Measurements from ENCODE around the gene EFCAB14. TPM values are rescaled to one million over a fixed set of nuclear protein-coding genes. Genes with fewer than 3 reads are reported as not detected.
"Not testable (repeated sequence)": the region's sequence is repeated elsewhere in the genome, so short reads cannot be mapped to it uniquely, and the experiment has no call there.

The EFCAB14 gene, protein sequence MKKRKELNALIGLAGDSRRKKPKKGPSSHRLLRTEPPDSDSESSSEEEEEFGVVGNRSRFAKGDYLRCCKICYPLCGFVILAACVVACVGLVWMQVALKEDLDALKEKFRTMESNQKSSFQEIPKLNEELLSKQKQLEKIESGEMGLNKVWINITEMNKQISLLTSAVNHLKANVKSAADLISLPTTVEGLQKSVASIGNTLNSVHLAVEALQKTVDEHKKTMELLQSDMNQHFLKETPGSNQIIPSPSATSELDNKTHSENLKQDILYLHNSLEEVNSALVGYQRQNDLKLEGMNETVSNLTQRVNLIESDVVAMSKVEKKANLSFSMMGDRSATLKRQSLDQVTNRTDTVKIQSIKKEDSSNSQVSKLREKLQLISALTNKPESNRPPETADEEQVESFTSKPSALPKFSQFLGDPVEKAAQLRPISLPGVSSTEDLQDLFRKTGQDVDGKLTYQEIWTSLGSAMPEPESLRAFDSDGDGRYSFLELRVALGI
- total RNA-seq, result 29.6 TPM

DNA sequence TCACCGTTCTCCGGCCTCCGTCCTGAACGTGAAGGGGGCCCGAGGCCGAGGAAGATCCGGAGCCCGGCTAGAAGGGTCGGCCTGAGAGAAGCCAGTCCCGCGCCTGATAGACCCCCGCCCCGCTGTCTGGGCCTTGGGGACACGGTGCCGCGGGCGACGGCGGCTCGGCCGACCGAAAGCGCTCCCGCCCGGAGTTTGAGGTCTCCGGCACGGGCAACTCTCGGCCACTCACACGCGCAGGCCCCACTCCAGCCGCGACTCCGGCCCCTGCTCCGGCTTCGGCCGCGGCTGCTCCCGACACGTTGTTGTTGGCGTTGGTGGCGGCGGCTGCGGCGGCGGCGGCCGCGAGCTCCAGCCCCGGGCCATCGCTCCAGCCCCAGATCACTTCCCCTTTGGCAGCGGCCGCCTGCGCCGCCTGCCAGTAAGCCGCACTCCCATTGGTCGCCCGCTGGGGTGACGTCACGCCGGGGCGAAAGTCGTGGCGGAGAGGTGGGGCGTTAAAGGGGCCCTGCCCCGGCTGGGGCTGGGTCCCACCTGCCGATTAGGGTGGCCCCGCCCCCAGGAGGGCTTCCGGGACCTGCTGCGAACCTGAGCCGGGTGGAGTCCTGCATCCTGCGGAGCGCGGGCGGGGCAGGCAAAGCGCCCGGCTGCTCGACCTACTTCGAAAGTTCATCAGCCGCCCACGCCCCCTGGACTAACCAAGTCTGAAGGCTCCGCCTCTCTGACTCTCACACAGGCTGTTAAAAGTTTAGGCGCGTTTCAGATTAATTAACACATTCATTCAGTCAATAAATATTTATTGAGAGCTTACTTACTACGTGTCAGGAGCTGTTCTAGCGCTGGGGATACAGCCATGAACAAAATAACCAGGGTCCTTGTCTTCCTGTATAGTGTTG, at the start of gene EFCAB14:
Gene EFCAB14 (minus strand): TSS at position 388 of the 896 bp plus-strand sequence. CDS start 1,027 bp downstream, outside the sequence.
- DNase-seq (ENCODE audit: low read depth in 2 of 3, low spot score in 2 of 3), result peak; percentile 96 to 98 (median 97)

DNA sequence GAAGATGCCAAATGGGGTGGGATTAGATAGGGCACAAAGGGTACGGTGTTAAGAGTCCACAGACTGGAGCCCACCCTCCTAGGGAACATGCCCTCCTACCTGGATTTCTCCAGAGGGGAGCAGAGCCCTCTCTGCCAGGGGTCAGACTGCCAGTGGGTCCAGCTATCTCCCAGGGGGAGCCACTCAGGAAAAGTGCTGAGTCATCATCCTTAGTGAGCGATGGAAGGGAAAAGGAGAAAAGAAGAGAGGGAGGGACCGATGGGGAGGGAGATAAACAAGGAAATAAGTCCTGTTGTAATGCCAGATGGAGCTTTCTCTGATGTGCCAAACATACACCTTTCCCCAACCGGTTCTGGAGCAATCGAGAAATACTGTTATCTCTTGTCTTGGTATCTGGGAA, 49.5 kb upstream of the EFCAB14 start:
- DNase-seq (ENCODE audit: low read depth in 2 of 3, low spot score in 2 of 3), result no peak

DNA sequence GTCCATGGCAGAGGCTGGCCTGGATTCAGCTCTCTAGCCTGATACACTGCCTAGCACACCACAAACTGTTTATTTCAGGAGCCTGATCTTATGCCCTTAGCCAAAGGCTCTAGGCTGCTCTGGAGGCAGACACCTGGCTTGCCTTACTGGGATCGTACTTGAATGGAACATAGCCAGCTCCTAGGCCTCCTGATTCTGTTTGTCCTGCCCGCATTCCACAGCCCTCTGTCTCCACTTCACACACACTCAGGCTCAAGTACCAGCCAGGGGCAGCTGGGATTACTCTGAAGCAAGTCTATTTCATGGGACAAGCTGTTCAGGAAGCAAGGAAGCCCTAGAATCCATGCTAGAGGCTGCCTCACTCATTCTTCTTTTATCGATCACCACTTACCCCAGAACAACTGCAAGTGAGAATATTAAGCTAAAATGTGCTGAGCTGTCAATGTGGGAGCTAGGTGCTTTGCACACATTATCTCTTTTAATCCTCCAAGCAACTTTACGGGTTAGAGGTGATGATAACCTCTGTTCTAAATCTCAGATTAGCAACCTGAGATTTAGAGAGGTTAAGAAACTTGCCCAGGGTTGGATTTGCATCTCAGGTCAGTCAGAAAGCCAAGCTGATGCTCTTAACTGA, 48.9 kb upstream of the EFCAB14 start:
- no peak for DNase-seq (ENCODE audit: low read depth in 2 of 3, low spot score in 2 of 3)

DNA sequence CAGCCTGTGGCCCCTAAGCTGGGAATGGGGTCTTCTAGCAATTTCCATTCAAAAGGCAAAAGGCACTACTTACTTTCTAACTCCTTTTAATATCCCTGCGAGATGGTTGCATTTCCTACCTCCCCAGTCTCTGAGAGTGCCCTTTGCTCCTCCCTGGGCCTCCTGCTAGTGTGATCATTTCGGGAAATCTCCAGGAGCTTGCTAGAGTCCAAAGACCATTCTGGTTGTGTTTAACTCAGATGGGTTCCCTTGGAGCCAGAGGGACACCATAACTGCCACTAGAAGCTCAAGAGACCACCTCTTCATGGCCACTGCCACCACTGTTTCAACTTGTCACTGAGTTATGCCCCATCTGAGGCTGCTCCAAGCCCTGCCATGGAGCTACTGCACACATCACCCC, 45.5 kb upstream of the EFCAB14 start:
- no peak for DNase-seq (ENCODE audit: low read depth in 2 of 3, low spot score in 2 of 3)

DNA sequence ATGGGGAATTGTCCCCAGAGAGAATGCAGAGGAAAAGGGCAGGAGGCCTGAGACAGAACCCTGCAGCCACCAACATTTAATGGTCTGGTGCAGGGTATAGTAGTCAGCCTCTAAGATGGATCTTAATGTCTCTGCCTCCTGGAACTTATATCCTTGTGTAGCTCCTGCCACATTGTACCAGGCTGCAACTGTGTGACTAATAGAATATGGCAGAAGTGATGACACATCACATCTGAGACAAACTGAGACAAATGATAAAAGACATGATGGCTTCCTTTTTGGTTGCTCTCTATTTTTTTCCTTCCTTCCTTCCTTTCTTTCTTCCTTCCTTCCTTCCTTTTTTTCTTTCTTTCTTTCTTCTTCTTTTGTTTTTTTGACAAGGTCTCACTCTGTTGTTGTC, 42.8 kb upstream of the EFCAB14 start:
- no peak for DNase-seq (ENCODE audit: low read depth in 2 of 3, low spot score in 2 of 3)

DNA sequence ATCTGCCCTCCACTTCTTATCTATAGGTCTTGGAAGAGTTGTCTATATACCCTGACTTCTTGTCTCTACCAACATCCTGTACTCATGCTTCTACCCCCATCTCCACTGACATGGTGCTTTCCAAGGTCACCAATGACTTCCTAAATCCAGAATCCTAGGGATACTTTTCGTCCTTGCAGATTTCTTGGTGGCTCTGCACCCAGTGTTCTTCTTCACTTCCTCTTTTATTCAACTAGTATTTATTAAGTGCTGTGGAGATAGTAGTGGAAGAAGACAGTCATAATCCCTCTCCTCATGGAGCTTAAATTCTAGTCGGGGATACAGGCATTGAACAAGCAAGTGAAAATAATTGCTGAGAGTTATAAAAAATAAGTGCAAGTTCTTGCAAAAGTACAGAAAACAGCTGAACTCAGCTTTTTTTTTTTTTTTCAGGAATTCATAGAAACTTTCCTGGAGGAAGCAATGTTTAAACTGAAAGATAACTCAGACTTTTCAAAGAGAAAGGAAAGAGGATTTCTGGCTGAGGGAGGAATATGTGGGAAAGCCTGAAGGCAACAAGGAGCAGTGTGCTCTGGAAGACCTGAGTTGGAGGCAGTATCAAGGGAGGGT, 41.7 kb upstream of the EFCAB14 start:
- DNase-seq (ENCODE audit: low read depth in 2 of 3, low spot score in 2 of 3), result no peak

DNA sequence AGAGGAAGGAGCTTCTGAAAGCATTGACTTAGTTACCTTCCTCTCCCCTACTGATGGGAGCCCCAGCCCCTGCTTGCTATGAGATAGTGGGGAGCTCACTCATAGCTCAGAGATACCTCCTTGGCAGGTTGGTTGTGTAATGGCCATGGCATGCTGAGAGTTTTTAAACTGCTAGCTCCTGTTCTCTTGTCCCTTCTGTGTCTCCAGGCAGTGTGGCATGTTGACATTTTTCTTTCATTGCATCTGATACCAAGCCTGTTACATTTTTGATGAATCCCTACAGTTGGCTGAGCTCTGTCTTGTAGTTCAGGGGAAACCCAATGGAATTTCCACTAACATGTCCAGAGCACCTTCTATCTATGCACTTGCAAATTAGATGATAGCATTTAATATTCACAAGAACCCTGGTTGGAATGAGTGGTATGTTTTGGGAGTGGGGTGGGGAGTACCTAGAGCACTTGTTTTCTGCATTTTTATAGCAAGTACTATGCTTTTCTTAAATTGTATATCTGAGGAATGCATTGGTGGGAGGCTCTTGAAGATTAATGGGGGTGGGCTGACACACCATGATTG, 39.1 kb upstream of the EFCAB14 start:
- no peak for DNase-seq (ENCODE audit: low read depth in 2 of 3, low spot score in 2 of 3)

DNA sequence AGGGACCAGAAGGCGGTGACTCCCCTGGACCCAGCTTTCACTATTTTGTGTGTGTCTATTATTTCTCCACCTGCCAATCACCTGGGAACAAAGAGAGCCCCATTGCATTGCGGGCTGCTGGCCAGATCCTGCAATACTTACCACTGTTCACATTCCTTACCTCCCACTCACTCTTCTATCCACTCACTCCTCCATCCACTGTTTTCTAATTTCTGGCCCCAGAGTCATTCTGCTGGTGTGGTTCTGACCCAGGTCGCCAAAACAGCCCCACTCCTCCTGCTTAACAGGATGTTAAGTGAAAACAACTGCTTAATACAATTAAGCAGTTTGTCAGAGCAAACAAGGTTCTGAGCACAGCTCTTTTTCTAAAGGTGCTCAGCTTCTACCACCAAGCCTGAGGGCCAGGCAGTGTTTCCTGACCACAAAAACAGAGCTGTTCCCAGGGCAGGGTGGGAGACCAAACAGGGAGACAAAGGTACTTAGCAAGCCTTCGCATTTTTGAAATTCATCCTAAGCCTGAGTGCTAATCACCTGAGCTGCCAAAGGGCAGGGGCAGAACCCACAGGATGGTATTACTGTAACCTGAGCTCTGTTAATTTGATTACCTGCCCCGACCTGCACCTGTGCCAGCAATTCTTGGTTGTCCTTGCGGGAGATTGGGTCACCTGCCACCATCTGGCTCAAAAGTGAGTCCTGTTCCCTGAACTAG, 38.5 kb upstream of the EFCAB14 start:
- DNase-seq (ENCODE audit: low read depth in 2 of 3, low spot score in 2 of 3), result no peak

DNA sequence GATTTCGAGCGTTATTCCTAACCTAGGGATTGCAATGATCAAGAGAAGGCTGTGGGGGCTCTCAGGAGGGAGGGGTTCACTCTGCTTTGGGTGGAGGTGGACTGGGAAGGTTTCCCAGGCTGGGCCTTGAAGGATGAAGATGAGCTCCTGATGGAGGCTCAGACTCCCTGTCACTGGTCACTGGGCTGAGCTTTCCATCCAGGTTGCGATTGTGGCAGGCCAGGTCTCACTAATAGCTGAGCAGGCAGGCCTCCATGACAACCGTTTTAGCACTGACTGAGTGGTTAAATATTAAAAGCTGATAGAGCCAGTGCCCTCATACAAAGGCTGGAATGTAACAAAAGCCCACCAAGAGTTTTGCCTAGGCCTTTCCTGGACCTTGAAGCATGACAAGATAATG, 36.2 kb upstream of the EFCAB14 start:
- DNase-seq (ENCODE audit: low read depth in 2 of 3, low spot score in 2 of 3), result no peak

DNA sequence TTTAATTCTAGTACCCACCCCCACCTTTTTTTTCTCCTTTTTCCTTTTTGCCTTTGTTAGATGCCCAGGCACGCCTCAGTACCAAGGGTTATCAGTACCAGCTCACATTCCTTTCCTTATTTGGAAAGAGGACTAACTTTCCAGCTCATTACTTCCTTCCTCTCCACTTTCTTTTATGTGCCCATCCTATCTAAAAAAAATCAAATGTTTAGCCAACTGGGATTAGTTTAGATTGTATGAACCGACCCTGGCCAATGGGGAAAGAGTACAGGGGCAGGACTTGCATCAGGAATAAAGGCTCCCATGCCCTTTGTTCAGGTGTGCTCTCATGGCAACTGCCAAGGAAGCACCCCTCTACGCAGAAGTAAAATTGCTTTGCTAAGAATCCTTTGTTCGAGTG, 35.8 kb upstream of the EFCAB14 start:
- not testable (repeated sequence) for DNase-seq (ENCODE audit: low read depth in 2 of 3, low spot score in 2 of 3)

DNA sequence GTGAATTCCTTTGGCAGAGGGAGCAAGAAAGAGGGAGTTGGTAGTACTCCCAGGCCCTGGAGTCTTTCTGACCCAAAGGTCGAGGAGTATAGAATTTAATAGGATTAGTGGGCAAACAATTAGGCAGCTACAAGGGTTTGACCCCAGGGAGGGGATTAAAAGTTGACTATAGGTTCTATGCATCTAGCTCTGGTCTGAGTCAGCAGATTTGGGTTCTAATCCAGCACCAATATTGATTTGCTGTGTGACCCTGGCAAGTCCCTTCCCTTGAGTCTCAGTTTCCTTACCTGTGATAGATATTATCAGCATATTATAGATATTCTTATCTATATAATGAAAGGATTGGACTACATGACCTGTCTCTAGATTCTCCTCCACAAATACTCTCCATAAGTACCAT, 35.1 kb upstream of the EFCAB14 start:
- DNase-seq (ENCODE audit: low read depth in 2 of 3, low spot score in 2 of 3), result no peak

DNA sequence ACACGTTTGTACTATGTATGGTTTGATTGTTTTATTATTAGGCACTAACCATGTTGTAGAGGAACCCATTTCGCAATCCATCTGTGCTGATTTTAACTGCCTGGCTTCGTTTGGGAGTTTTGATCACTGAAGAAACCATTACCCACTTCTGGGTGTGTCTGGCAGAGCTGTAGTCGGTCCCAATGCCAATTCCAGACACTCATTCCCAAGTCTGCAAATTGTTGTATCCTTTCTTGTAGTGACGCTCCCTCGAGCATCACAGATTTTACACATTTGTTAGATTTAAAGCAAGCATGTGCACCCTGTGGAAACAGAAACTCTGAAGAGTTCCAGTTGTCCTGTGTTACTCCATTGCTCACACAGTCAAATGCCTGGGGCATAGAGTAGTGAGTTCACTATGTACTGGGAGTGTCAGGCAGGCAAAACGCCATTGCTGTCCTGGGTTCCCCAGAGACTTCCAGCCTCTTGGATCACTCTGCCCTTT, 31.0 kb upstream of the EFCAB14 start:
- no peak for DNase-seq (ENCODE audit: low read depth in 2 of 3, low spot score in 2 of 3)

DNA sequence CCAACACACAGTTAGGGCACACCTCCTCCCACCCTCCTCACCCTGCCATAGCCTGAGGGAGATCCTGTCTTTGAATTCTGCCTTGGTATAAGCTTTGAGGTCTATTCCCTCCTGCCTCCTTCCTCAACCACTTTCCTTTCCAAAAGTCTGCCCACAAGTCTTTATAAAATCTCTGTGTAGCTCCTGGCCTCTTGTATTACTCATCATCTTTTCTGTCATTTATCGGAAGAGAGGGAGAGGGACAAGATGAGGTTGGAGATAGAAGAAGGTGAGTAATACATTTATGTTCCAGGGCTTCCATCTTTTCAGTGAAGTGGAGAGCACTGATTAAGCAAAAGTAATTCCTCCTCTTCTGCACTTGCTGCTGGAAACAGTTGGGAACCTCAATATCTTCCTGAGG, 30.5 kb upstream of the EFCAB14 start:
- no peak for DNase-seq (ENCODE audit: low read depth in 2 of 3, low spot score in 2 of 3)

DNA sequence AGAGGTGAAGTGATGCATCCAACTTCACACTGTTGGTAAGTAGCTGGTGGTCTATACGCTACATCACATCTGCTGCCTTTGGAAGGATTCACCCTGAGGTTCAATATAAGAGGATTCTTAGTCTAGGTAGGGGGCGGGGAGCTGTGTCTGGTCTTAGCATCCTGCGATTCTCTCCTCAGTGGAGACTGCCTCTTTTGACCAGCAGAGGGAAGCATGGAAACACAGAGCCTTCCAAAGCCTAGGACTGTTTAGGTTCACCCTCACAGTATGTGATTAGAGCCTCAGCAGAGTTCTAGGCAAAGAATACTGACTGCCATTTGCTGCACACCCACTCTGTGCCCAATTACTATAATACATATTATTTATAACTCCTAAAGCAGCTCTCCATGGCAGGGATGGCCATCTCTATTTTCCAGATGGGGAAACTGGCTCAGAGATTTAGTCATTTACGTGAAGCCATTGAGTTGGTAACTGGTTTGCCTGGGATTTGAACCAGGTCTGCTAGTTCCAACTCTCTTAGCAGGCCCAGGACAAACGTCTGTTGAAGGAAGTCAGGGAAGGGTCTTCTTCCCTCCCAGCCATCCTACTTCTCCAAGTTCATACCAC, 28.9 kb upstream of the EFCAB14 start:
- DNase-seq (ENCODE audit: low read depth in 2 of 3, low spot score in 2 of 3), result peak in 1 of 3 donors; percentile 39

DNA sequence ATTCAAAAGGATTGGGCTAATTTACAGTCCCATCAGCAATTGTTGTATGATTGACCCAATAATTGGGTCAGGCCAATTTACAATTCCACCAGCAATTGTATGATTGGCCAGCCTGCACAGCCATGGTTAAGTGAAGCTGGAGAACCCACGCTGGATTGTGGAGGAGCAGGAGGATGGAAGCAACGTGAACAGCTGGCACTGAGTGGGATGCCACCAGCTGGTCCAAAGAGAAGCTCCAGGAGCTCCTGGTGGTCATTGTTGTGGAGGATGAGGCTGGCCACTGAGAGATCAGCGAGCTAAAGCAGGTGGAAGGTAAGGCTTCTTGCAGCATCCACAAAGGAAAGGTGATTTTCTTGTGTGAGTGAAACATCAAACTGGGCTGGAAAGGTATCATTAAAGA, 23.2 kb upstream of the EFCAB14 start:
- DNase-seq (ENCODE audit: low read depth in 2 of 3, low spot score in 2 of 3), result no peak

DNA sequence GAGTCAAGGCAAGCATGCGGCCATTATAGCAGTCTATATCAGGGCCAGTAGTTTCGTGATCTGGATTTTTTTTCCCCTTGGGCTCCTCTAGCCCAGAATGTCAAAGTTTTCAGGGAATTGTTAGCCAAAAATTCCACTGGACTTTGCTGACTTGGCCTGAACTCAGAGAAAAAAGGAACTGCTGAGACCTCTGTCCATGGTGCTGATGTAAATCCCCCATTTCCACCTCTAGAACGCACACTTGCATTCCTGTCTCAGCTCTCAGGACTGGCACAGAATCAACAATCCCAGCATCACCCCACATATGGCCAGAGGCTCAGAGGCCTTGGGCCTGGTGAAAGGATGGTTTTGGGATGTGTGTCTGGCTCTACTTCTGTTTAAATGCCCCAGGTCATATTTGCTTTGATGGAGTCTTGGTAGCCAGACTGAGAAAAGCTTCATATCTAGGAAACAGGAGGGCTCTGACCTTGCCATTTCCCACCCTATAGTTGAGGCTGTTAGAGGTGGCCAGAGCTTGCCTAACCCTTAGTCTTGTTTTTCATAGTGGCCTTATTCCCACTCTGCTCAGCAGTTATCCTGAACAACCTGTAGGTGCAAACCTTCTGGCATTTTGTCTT, 16.9 kb upstream of the EFCAB14 start:
- peak in 2 of 3 donors; percentile 62 to 75 for DNase-seq (ENCODE audit: low read depth in 2 of 3, low spot score in 2 of 3)

DNA sequence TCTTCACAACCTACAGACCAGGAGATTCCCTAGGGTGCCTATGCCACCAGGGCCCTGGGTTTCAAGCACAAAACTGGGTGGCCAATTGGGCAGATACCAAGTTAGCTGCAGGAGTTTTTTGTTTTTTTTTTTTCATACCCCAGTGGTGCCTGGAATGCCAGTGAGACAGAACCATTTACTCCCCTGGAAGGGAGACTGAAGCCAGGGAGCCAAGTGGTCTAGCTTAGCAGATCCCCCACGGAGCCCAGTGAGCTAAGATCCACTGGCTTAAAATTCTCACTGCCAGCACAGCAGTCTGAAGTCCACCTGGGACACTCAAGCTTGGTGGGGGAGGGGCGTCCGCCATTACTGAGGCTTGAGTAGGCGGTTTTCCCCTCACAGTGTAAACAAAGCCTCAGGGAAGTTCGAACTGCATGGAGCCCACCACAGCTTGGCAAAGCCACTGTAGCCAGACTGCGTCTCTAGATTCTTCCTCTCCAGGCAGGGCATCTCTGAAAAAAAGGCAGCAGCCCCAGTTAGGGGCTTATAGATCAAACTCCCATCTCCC, 9.5 kb upstream of the EFCAB14 start:
- DNase-seq (ENCODE audit: low read depth in 2 of 3, low spot score in 2 of 3), result not testable (repeated sequence)

DNA sequence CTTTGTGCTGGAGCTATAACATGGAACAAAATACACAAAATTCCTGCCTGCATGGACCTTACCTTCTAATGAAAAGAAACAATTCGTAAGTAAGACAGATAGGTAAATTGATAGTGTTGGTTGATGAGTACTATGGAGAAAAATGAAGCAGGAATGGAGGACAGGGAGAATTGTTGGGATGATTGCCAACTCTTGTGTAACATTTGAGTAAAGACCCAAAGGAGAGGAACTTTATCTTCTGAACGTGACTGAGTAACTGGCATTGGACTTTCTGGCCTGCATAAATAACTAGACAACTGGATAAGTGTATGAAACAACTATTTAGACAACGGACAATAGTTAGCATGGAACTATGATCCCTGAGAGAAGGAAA, 6.8 kb upstream of the EFCAB14 start:
- no peak for DNase-seq (ENCODE audit: low read depth in 2 of 3, low spot score in 2 of 3)
